Mesenchymal stem cell (in vitro differentiated cells and primary cell): Measurements from ENCODE around the gene FIBCD1.

Experiments
- DNase-seq: peaks from one replicate; pipeline ENCODE4 v3.0.0-alpha.2; 2013
- H2AFZ ChIP-seq: one replicate; pipeline ENCODE4 v1.6.1; 2013; ENCODE audit warnings: low read depth, mild to moderate bottlenecking, control low read depth, inconsistent platforms, low read length, moderate library complexity
- H2AK5ac ChIP-seq: 2 replicates; pipeline ENCODE4 v1.6.1; 2013; ENCODE audit warnings: low read length, moderate library complexity, mild to moderate bottlenecking, inconsistent platforms; ENCODE audit not compliant: severe bottlenecking
- H2BK120ac ChIP-seq: one replicate; pipeline ENCODE4 v1.6.1; 2013; ENCODE audit warnings: low read depth, mild to moderate bottlenecking, inconsistent platforms, low read length, moderate library complexity
- H2BK12ac ChIP-seq, 2 experiments: one replicate each; pipeline ENCODE4 v1.6.1; 2013; ENCODE audit warnings: inconsistent platforms in 2 of 2, low read length in 2 of 2, mild to moderate bottlenecking in 2 of 2, moderate library complexity in 2 of 2, control low read depth in 1 of 2
- H2BK15ac ChIP-seq: one replicate; pipeline ENCODE4 v1.6.1; 2013; ENCODE audit warnings: mild to moderate bottlenecking, low read depth, inconsistent platforms; ENCODE audit not compliant: poor library complexity, severe bottlenecking
- H2BK5ac ChIP-seq: 2 replicates; pipeline ENCODE4 v1.6.1; 2013; ENCODE audit warnings: low read depth, mild to moderate bottlenecking, low read length, control low read depth, inconsistent platforms; ENCODE audit not compliant: poor library complexity, severe bottlenecking
- H3K14ac ChIP-seq, 2 experiments: one replicate each; pipeline ENCODE4 v1.6.1; 2013; ENCODE audit warnings: inconsistent platforms in 2 of 2, low read length in 2 of 2, control low read depth in 1 of 2, mild to moderate bottlenecking in 1 of 2, moderate library complexity in 1 of 2
- H3K18ac ChIP-seq, 2 experiments: one replicate each; pipeline ENCODE4 v1.6.1; 2013; ENCODE audit warnings: inconsistent platforms in 2 of 2, low read length in 2 of 2, control low read depth in 1 of 2, low read depth in 1 of 2, mild to moderate bottlenecking in 1 of 2
- H3K23ac ChIP-seq, 2 experiments: one replicate each; pipeline ENCODE4 v1.6.1; 2013; ENCODE audit warnings: inconsistent platforms in 2 of 2, low read length in 2 of 2, mild to moderate bottlenecking in 2 of 2, moderate library complexity in 2 of 2, control low read depth in 1 of 2
- H3K27ac ChIP-seq: 2 replicates; pipeline ENCODE4 v1.5.1; 2013; ENCODE audit warnings: mild to moderate bottlenecking, moderate library complexity, low read length, control low read depth, inconsistent platforms; ENCODE audit not compliant: poor library complexity, severe bottlenecking
- H3K27me3 ChIP-seq, 2 experiments: 2 replicates each; pipeline versions ENCODE4 v1.6.1 to v1.7.0; 2013; ENCODE audit warnings: low read length in 2 of 2, mild to moderate bottlenecking in 2 of 2, moderate library complexity in 2 of 2, control low read depth in 1 of 2, inconsistent platforms in 1 of 2; ENCODE audit not compliant: control insufficient read depth in 1 of 2, insufficient read depth in 1 of 2
- H3K36me3 ChIP-seq, 2 experiments: 2 replicates each; pipeline versions ENCODE4 v1.6.1 to v1.7.0; 2013; ENCODE audit warnings: low read length in 2 of 2, control low read depth in 1 of 2, inconsistent platforms in 1 of 2, low read depth in 1 of 2, mild to moderate bottlenecking in 1 of 2; ENCODE audit not compliant: insufficient read depth in 2 of 2, control insufficient read depth in 1 of 2
- H3K4ac ChIP-seq, 2 experiments: one replicate each; pipeline ENCODE4 v1.6.1; 2013; ENCODE audit warnings: inconsistent platforms in 2 of 2, low read length in 2 of 2, mild to moderate bottlenecking in 2 of 2, moderate library complexity in 2 of 2, control low read depth in 1 of 2, low read depth in 1 of 2
- H3K4me1 ChIP-seq: 2 replicates; pipeline ENCODE4 v1.6.1; 2013; ENCODE audit warnings: low read depth, low read length, control low read depth; ENCODE audit not compliant: control insufficient read depth, insufficient read depth
- H3K4me2 ChIP-seq: 2 replicates; pipeline ENCODE4 v1.6.1; 2013; ENCODE audit warnings: low read length, mild to moderate bottlenecking, inconsistent platforms; ENCODE audit not compliant: poor library complexity, severe bottlenecking
- H3K4me3 ChIP-seq, 2 experiments: 2 replicates each; pipeline versions ENCODE4 v1.5.1 to v1.7.0; 2013; ENCODE audit warnings: low read length in 2 of 2, mild to moderate bottlenecking in 2 of 2, control low read depth in 1 of 2, low read depth in 1 of 2; ENCODE audit not compliant: insufficient read depth in 1 of 2
- H3K79me1 ChIP-seq: replicated peaks from 2 replicates; pipeline ENCODE4 v1.6.1; 2013; ENCODE audit warnings: mild to moderate bottlenecking, control low read depth, low read length, inconsistent platforms; ENCODE audit not compliant: poor library complexity, severe bottlenecking
- H3K9ac ChIP-seq: 2 replicates; pipeline ENCODE4 v1.7.0; 2013; ENCODE audit warnings: mild to moderate bottlenecking, low read length, moderate library complexity
- H3K9me3 ChIP-seq: 2 replicates; pipeline ENCODE4 v1.7.0; 2013; ENCODE audit warnings: mild to moderate bottlenecking, low read length; ENCODE audit not compliant: control insufficient read depth
- H4K8ac ChIP-seq: one replicate; pipeline ENCODE4 v1.6.1; 2013; ENCODE audit warnings: inconsistent platforms, mild to moderate bottlenecking, low read length, moderate library complexity
- H4K91ac ChIP-seq: one replicate; pipeline ENCODE4 v1.6.1; 2013; ENCODE audit warnings: mild to moderate bottlenecking, low read length, inconsistent platforms
- WGBS: methylation state at CpG from one replicate; pipeline ENCODE4 v1.1.7; 2013; ENCODE audit warnings: mixed read lengths; 5-methylcytosine and 5-hydroxymethylcytosine counted together

Gene FIBCD1

GRCh38 chr9:130983970-130984369 is 44.9 kb upstream of the FIBCD1 start:
- H3K4ac ChIP-seq, result no peak overlapping the region
- no peak for DNase-seq
- H3K9me3 ChIP-seq, result no peaks in the 10 kb centered on the region
- H2BK120ac ChIP-seq, result no peak overlapping the region
- no peak overlapping the region for H4K91ac ChIP-seq
- H2AFZ ChIP-seq, result no peak overlapping the region
- no peak overlapping the region for H3K27ac ChIP-seq
- no peak overlapping the region for H4K8ac ChIP-seq
- H3K23ac ChIP-seq, result no peak overlapping the region
- no peaks in the 10 kb centered on the region for H3K79me1 ChIP-seq
- no peak overlapping the region for H2BK15ac ChIP-seq
- no peak overlapping the region for H3K4me2 ChIP-seq
- no peak overlapping the region for H2BK5ac ChIP-seq
- no peak overlapping the region for H2BK12ac ChIP-seq
- no peak overlapping the region for H3K9ac ChIP-seq
- peaks cover 38 to 88% of the 10 kb centered on the region in 2 experiments for H3K27me3 ChIP-seq
- no peak overlapping the region for H3K18ac ChIP-seq
- no peaks in the 10 kb centered on the region for H3K36me3 ChIP-seq
- no peak overlapping the region for H3K4me3 ChIP-seq
- H3K4me1 ChIP-seq, result peaks cover 2% of the 10 kb centered on the region
- WGBS, result 93% methylated on average over 11 of the region's 11 CpGs
- H2AK5ac ChIP-seq, result no peak overlapping the region
- no peak overlapping the region for H3K14ac ChIP-seq

DNA sequence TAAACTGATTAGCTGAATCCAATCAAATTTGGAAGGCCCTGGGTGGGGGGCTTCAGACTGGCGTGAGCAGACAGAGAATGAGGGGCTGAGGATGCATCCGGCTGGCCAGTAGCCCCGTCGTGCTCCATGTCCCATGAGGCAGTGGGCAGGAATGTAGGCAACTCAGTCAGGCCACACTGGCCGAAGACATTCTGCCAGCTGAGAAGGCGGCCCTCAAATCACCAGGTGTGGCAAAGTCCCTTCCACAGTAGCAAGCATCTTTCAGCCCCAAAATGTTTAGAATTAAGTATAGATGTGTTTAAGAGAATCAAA is 44.3 kb upstream of the FIBCD1 start:
- no peak for DNase-seq
- Histone ChIP-seq H3K4me2 (no peak overlapping the region), H3K23ac (no peak overlapping the region), H3K79me1 (no peaks in the 10 kb centered on the region), H3K27me3 (peaks cover 38 to 81% of the 10 kb centered on the region in 2 experiments), H3K14ac (no peak overlapping the region), H3K9me3 (no peaks in the 10 kb centered on the region), H3K4me3 (no peak overlapping the region), H3K27ac (no peak overlapping the region), H2BK15ac (no peak overlapping the region), H2AFZ (no peak overlapping the region), H2BK120ac (no peak overlapping the region), H4K91ac (no peak overlapping the region), H4K8ac (no peak overlapping the region), H3K18ac (no peak overlapping the region), H2BK12ac (no peak overlapping the region), H3K36me3 (no peaks in the 10 kb centered on the region), H3K9ac (no peak overlapping the region), H2AK5ac (no peak overlapping the region), H3K4me1 (peaks cover 2% of the 10 kb centered on the region), H2BK5ac (no peak overlapping the region), H3K4ac (no peak overlapping the region)
- 93% methylated on average over 5 of the region's 6 CpGs for WGBS

DNA sequence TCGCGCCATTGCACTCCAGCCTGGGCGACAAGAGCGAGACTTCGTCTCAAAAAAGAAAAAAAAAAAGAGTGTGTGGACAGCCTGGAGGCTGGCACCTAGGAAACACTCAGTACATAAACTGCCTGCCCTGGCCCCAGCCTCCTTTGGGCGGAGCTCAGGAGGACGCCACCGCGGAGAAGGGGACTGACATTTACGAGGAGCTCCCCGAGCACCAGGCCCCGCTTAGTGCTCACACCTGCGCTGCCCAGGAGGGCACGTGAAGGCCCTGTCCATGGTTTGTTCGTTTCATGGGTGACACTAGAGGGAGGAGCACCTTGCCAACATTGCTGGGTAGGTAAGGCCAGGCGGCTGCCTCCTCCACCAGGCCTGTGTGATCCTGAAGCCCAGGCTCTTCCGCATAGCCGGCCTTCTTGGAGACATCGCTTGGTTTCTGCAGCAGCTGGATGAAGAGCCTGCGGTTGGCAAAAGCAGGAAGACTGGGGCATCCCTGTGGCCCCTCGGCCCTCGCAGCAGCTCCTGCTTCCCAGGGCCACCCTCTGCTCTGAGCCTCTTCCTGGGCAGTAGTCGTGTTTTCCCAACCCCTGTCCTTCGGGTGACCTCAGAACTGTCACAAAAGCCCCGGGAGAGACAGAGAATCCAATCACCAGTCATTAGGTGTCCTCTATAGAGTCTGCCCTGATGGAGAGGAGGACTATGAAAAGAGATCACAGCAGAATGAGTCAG is 43.8 kb upstream of the FIBCD1 start:
- Histone ChIP-seq H3K18ac (no peak overlapping the region), H3K27me3 (peaks cover 37 to 78% of the 10 kb centered on the region in 2 experiments), H3K9ac (no peak overlapping the region), H3K4me1 (peaks cover 2% of the 10 kb centered on the region), H3K4ac (no peak overlapping the region), H3K14ac (peak overlapping the region in 1 of 2 experiments; percentile 7), H3K4me2 (no peak overlapping the region), H4K91ac (no peak overlapping the region), H2BK120ac (no peak overlapping the region), H3K4me3 (no peak overlapping the region), H3K79me1 (no peaks in the 10 kb centered on the region), H2AK5ac (no peak overlapping the region), H3K36me3 (no peaks in the 10 kb centered on the region), H4K8ac (no peak overlapping the region), H2BK5ac (no peak overlapping the region), H2BK15ac (no peak overlapping the region), H2BK12ac (no peak overlapping the region), H3K9me3 (no peaks in the 10 kb centered on the region), H3K23ac (no peak overlapping the region), H2AFZ (no peak overlapping the region), H3K27ac (no peak overlapping the region)
- no peak for DNase-seq
- WGBS, result 88% methylated on average over 25 of the region's 25 CpGs

DNA sequence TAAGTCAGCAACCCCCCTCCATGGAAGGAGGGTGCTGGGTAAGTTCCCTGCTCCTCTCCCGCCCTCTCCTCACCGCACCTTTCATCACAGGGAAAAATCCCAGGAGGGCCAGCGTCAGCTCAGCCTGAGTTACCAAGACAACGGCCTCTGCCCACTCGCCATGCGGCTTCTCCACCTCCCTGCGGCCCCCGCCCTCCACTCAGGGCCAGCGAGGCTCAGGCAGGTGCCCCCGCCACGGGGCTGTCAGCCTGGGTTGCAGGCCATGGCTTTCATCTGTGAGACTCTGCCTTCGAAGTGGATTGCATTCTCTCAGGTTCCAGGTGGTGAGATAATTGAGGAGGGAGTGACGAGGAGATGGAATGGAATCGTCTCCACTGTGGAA is 42.7 kb upstream of the FIBCD1 start:
- DNase-seq, result no peak
- Histone ChIP-seq H2BK5ac (no peak overlapping the region), H3K27me3 (peaks cover 30 to 78% of the 10 kb centered on the region in 2 experiments), H2AK5ac (no peak overlapping the region), H3K4me3 (no peak overlapping the region), H3K36me3 (no peaks in the 10 kb centered on the region), H3K9ac (no peak overlapping the region), H4K8ac (no peak overlapping the region), H3K14ac (peak overlapping the region in 1 of 2 experiments; percentile 46), H3K4me1 (peaks cover 2% of the 10 kb centered on the region), H3K9me3 (no peaks in the 10 kb centered on the region), H3K4ac (no peak overlapping the region), H3K27ac (no peak overlapping the region), H2BK120ac (no peak overlapping the region), H3K79me1 (no peaks in the 10 kb centered on the region), H2BK12ac (no peak overlapping the region), H3K23ac (no peak overlapping the region), H3K18ac (no peak overlapping the region), H2BK15ac (no peak overlapping the region), H2AFZ (no peak overlapping the region), H4K91ac (no peak overlapping the region), H3K4me2 (no peak overlapping the region)
- 77% methylated on average over 14 of the region's 14 CpGs for WGBS
